HG03095 (cell line): ENCODE measurements around the gene AWAT2.
"Not testable (repeated sequence)": the region's sequence is repeated elsewhere in the genome, so short reads cannot be mapped to it uniquely, and the experiment has no call there.

Experiments used
- ATAC-seq: cut with Tn5 transposase; IDR thresholded peaks from one replicate; pipeline ENCODE4 v1.9.1; 2021; ENCODE audit warnings: moderate library complexity; ENCODE audit not compliant: unreplicated experiment

Gene AWAT2

GRCh38 chrX:70001708-70002341 is 47.9 kb downstream of the AWAT2 start:
- ATAC-seq: no peak

GRCh38 chrX:70001269-70001668 is 48.5 kb downstream of the AWAT2 start:
- no peak for ATAC-seq

GRCh38 chrX:69998299-69998698 is 51.4 kb downstream of the AWAT2 start:
- not testable (repeated sequence) for ATAC-seq

GRCh38 chrX:69996113-69996468 is 53.6 kb downstream of the AWAT2 start:
- ATAC-seq: no peak

- ATAC-seq: no peak
Measured at GRCh38 chrX:69995362-69996112, 54.2 kb downstream of the AWAT2 start.

GRCh38 chrX:69993494-69993893 is 56.2 kb downstream of the AWAT2 start:
- no peak for ATAC-seq

- no peak for ATAC-seq
Measured at GRCh38 chrX:69991685-69992084, 58.1 kb downstream of the AWAT2 start.
